Neuronal stem cell (in vitro differentiated cells): Measurements from ENCODE around the gene MALAT1.

Experiments
- DNase-seq: peaks from one replicate; pipeline ENCODE4 v3.0.0-alpha.2; 2013; ENCODE audit warnings: low spot score
- H2AFZ ChIP-seq: one replicate; pipeline ENCODE4 v1.6.1; 2013; ENCODE audit warnings: mild to moderate bottlenecking, low read length, inconsistent platforms
- H2AK5ac ChIP-seq: 2 replicates; pipeline ENCODE4 v1.6.1; 2013; ENCODE audit warnings: low read depth, mild to moderate bottlenecking, inconsistent platforms, low read length, moderate library complexity, mixed read lengths
- H2BK120ac ChIP-seq: 2 replicates; pipeline ENCODE4 v1.6.1; 2013; ENCODE audit warnings: low read depth, mild to moderate bottlenecking, inconsistent platforms, low read length, moderate library complexity, mixed read lengths
- H2BK12ac ChIP-seq: one replicate; pipeline ENCODE4 v1.6.1; 2013; ENCODE audit warnings: low read length, inconsistent platforms
- H2BK15ac ChIP-seq: 2 replicates; pipeline ENCODE4 v1.6.1; 2013; ENCODE audit warnings: mild to moderate bottlenecking, low read length, inconsistent platforms, mixed read lengths
- H2BK5ac ChIP-seq: one replicate; pipeline ENCODE4 v1.6.1; 2013; ENCODE audit warnings: inconsistent platforms, mild to moderate bottlenecking, low read length, moderate library complexity
- H3K14ac ChIP-seq: one replicate; pipeline ENCODE4 v1.6.1; 2013; ENCODE audit warnings: low read length, inconsistent platforms
- H3K18ac ChIP-seq: 2 replicates; pipeline ENCODE4 v1.6.1; 2013; ENCODE audit warnings: low read length, inconsistent platforms
- H3K23ac ChIP-seq: 2 replicates; pipeline ENCODE4 v1.6.1; 2013; ENCODE audit warnings: low read depth, mild to moderate bottlenecking, mixed read lengths, low read length, inconsistent platforms; ENCODE audit not compliant: poor library complexity
- H3K27ac ChIP-seq: replicated peaks from 3 replicates; pipeline ENCODE4 v1.5.1; 2013; ENCODE audit warnings: low read length, inconsistent platforms
- H3K27me3 ChIP-seq, 3 experiments: 2 replicates each; pipeline ENCODE4 v1.6.1; 2013; ENCODE audit warnings: low read length in 3 of 3, mild to moderate bottlenecking in 2 of 3, inconsistent platforms in 1 of 3, low read depth in 1 of 3, mixed read lengths in 1 of 3, moderate library complexity in 1 of 3; ENCODE audit not compliant: control insufficient read depth in 3 of 3, insufficient read depth in 3 of 3
- H3K36me3 ChIP-seq, 2 donors: replicated peaks in 1 of 2; 2 replicates each; pipeline ENCODE4 v1.6.1; 2013; ENCODE audit warnings: low read length in 2 of 2; ENCODE audit not compliant: control insufficient read depth in 2 of 2, insufficient read depth in 2 of 2
- H3K4ac ChIP-seq: 2 replicates; pipeline ENCODE4 v1.6.1; 2013; ENCODE audit warnings: inconsistent platforms, mild to moderate bottlenecking, low read length, moderate library complexity
- H3K4me1 ChIP-seq, 2 donors: 1 replicate in 1 of 2; 2 replicates in 1 of 2; pipeline ENCODE4 v1.6.1; 2013; ENCODE audit warnings: low read length in 2 of 2, low read depth in 1 of 2; ENCODE audit not compliant: control insufficient read depth in 2 of 2, insufficient read depth in 1 of 2
- H3K4me2 ChIP-seq: one replicate; pipeline ENCODE4 v1.6.1; 2013; ENCODE audit warnings: mild to moderate bottlenecking, low read length, inconsistent platforms; ENCODE audit not compliant: insufficient read depth, poor library complexity, severe bottlenecking
- H3K4me3 ChIP-seq, 2 donors: 2 replicates each; pipeline ENCODE4 v1.5.1; 2013; ENCODE audit warnings: low read length in 2 of 2, mild to moderate bottlenecking in 2 of 2, inconsistent platforms in 1 of 2, moderate library complexity in 1 of 2
- H3K79me1 ChIP-seq: one replicate; pipeline ENCODE4 v1.6.1; 2013; ENCODE audit warnings: low read depth, mild to moderate bottlenecking, inconsistent platforms, low read length, moderate library complexity
- H3K9ac ChIP-seq: one replicate; pipeline ENCODE4 v1.6.1; 2013; ENCODE audit warnings: mild to moderate bottlenecking, low read depth, low read length, inconsistent platforms; ENCODE audit not compliant: poor library complexity
- H3K9me3 ChIP-seq, 2 donors: replicated peaks in 1 of 2; 2 replicates each; pipeline versions ENCODE3 to v1.6.1; 2013; ENCODE audit warnings: low read length in 2 of 2, mild to moderate bottlenecking in 2 of 2, inconsistent platforms in 1 of 2, low read depth in 1 of 2, mixed read lengths in 1 of 2, moderate library complexity in 1 of 2; ENCODE audit not compliant: control insufficient read depth in 2 of 2, insufficient read depth in 1 of 2
- H4K8ac ChIP-seq: one replicate; pipeline ENCODE4 v1.6.1; 2013; ENCODE audit warnings: low read depth, mild to moderate bottlenecking, inconsistent platforms, low read length, moderate library complexity
- H4K91ac ChIP-seq: one replicate; pipeline ENCODE4 v1.6.1; 2013; ENCODE audit warnings: low read length, low read depth, mild to moderate bottlenecking, inconsistent platforms; ENCODE audit not compliant: poor library complexity
- WGBS, 2 donors: extraction: QIAGEN DNeasy Blood & Tissue Kit; methylation state at CpG; one replicate each; pipeline ENCODE4 v1.1.7; 2013; ENCODE audit warnings: missing lambda C conversion rate in 2 of 2, mixed read lengths in 1 of 2; ENCODE audit not compliant: insufficient read length in 2 of 2, insufficient replicate concordance in 1 of 2; ENCODE audit errors: extremely low coverage in 2 of 2; 5-methylcytosine and 5-hydroxymethylcytosine counted together

MALAT1 gene

DNA sequence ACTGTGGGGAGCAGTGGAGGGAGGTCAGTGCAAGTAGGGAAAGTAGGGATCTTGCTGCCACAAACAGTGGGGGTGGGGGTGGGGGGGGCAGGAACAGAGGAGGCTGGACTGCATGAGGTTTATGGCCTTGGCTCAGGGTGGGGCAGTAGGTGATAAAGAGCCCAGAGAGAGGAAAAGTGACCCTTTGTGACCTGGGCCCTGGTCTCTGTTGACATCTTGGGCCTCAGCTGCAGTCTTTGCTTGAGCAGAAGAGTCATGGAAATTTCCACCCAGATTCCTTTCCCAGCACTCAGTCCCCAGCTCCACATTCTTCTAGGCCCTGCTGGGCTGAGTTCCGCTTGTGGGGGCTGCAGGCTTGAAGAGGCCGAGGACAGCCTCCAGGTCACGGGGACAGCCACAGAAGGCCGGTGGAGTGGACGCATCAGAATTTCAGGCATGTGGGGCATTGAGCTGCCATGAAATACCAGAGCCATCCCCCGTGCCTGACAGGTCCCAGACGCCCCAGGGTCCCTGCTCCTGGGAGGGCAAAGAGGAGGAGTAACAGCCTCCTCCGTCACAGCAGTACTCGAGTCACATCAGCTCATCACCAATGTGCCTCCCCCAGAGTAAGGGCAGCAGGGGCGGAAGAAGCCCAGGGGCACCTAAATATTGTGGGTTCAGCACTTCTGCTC, 9.7 kb upstream of the MALAT1 start:
- peak; percentile 88 for DNase-seq
- Histone ChIP-seq H2AK5ac (peak overlapping the region; percentile 98), H3K4me3 (peak overlapping the region in 1 of 2 donors; percentile 46)

DNA sequence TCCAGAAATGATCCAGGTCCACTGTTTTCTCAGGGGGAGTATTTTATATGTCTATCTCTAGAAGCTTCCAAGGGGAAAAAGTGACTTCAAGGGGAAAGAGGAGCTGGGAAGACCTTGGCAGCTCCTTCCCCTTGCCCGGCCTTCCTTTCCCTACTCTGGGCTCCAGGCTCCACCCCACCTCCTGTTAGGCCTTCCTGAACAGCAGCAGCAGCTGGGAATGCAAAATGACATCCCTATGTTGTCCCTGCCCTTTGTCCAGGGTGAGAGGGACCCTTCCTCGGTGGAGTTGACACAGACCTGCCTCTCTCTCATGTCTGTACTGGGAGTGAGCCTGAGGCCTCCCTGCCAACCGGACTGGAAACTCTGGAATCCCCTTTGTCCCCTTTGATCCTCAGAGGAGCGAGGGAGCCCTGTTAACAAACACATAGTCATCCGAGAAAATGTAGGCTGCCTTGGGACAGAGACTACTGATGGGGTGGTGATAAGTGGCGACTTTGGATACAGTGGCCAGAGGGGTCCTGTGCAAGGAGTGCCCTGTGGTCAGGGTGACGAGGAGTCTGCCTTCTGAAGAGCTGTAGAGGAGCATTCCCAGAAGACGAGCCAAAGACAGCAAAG, 9.0 kb upstream of the MALAT1 start:
- Histone ChIP-seq H4K8ac (no peak overlapping the region), H3K4me1 (peaks cover 66 to 77% of the 10 kb centered on the region in 2 donors), H3K4me3 (peak overlapping the region in 1 of 2 donors; percentile 46), H2BK120ac (peak overlapping the region; percentile 52), H3K14ac (no peak overlapping the region), H2AK5ac (peak overlapping the region; percentile 98), H3K79me1 (peaks cover 4% of the 10 kb centered on the region), H3K27ac (peak overlapping the region; percentile 94), H3K9ac (peak overlapping the region; percentile 75), H2BK5ac (peak overlapping the region; percentile 92), H3K27me3 (no peaks in the 10 kb centered on the region), H2AFZ (no peak overlapping the region), H2BK12ac (peak overlapping the region; percentile 93), H3K4me2 (peak overlapping the region; percentile 35), H3K4ac (no peak overlapping the region), H3K23ac (no peak overlapping the region), H4K91ac (peak overlapping the region; percentile 69), H2BK15ac (peak overlapping the region; percentile 99), H3K9me3 (no peaks in the 10 kb centered on the region), H3K36me3 (no peaks in the 10 kb centered on the region), H3K18ac (peak overlapping the region; percentile 80)
- no peak for DNase-seq
- WGBS, 2 donors, result no CpG with 5 or more reads among the region's 8 CpGs

More for the DNA sequence above, 9.7 kb upstream of the MALAT1 start:
- H2BK15ac ChIP-seq, result peak overlapping the region; percentile 18
- WGBS, 2 donors, result no CpG with 5 or more reads among the region's 10 CpGs
- H3K27me3 ChIP-seq, result no peaks in the 10 kb centered on the region
- H3K4ac ChIP-seq, result no peak overlapping the region
- peak overlapping the region; percentile 26 for H2BK12ac ChIP-seq
- H3K14ac ChIP-seq, result no peak overlapping the region
- H3K27ac ChIP-seq, result peak overlapping the region; percentile 94
- H3K4me2 ChIP-seq, result no peak overlapping the region
- peaks cover 4% of the 10 kb centered on the region for H3K79me1 ChIP-seq
- no peak overlapping the region for H3K23ac ChIP-seq
- peak overlapping the region; percentile 92 for H3K18ac ChIP-seq
- no peaks in the 10 kb centered on the region for H3K36me3 ChIP-seq
- peak overlapping the region; percentile 17 for H2BK120ac ChIP-seq
- H3K9ac ChIP-seq, result no peak overlapping the region
- no peak overlapping the region for H4K8ac ChIP-seq
- no peaks in the 10 kb centered on the region for H3K9me3 ChIP-seq
- H2AFZ ChIP-seq, result no peak overlapping the region
- H4K91ac ChIP-seq, result no peak overlapping the region
- H3K4me1 ChIP-seq, result peaks cover 66 to 77% of the 10 kb centered on the region in 2 donors
- H2BK5ac ChIP-seq, result peak overlapping the region; percentile 92

DNA sequence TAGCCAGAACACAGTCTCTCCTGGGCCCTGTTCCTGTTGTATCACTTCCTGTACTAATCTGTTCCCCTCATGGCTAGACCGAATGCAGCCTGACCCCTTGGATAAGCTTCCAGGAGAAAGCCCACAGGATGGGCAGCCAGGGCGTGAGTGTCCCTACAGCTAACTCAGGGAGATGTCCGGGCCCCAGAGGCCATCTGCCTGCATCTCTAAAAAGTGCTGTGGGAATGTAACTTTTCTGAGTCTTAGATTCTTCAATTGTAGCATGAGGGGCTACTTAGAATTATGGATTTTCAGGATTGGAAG, 7.7 kb upstream of the MALAT1 start:
- Histone ChIP-seq H2AFZ (no peak overlapping the region), H2BK12ac (no peak overlapping the region), H3K9ac (no peak overlapping the region), H3K9me3 (no peaks in the 10 kb centered on the region), H4K91ac (no peak overlapping the region), H3K23ac (no peak overlapping the region), H3K27me3 (no peaks in the 10 kb centered on the region), H3K4me3 (no peak overlapping the region), H3K27ac (no peak overlapping the region), H4K8ac (no peak overlapping the region), H3K4ac (no peak overlapping the region), H3K36me3 (no peaks in the 10 kb centered on the region), H3K4me1 (peaks cover 60 to 70% of the 10 kb centered on the region in 2 donors), H2BK5ac (no peak overlapping the region), H2BK15ac (peak overlapping the region; percentile 6), H2BK120ac (no peak overlapping the region), H3K79me1 (peaks cover 4% of the 10 kb centered on the region), H3K18ac (no peak overlapping the region), H3K4me2 (no peak overlapping the region), H2AK5ac (no peak overlapping the region), H3K14ac (no peak overlapping the region)
- WGBS, 2 donors, result no CpG with 5 or more reads among the region's 3 CpGs
- no peak for DNase-seq

DNA sequence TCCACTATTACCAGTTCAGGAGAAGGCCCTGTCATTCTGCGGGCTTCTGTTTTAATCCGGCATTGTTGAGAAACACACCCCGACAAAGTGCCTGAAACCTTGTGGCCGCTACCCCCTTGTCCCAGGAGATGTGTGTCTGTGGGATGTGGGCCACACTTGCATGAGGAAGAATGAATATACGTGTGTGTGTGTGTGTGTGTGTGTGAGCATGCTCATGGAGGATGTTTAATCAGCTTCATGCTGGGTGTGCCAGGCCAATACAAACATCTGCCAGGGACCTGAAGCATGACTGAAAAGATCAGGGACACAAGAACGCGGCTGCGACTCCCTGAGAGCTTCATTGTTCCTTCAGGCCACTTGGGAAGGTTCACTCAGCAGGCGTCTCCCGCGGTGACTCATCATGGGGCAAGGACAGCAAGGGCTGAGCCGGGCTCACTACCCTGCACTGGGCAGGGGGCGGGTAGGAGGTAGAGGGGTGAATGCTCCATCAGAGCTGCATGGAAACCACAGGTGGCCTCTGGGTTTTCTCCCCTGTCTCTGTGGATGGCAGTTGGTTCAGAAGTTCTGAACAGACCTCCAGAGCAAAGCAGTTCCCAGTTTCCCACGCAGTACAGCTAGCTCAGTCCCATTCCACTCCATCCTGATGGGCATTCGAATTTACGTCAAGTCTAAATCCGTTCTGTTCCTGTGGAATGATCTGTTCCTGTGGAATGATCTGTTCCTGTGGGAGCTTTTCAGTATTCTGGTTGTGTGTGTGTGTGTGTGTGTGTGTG, 7.0 kb upstream of the MALAT1 start:
- Histone ChIP-seq H2BK15ac (no peak overlapping the region), H3K36me3 (no peaks in the 10 kb centered on the region), H3K27me3 (no peaks in the 10 kb centered on the region), H3K14ac (no peak overlapping the region), H2BK120ac (no peak overlapping the region), H3K18ac (no peak overlapping the region), H2AK5ac (no peak overlapping the region), H2BK12ac (no peak overlapping the region), H3K4me3 (no peak overlapping the region), H3K79me1 (peaks cover 1% of the 10 kb centered on the region), H3K4me2 (no peak overlapping the region), H3K27ac (peak overlapping the region; percentile 35), H2BK5ac (no peak overlapping the region), H4K8ac (no peak overlapping the region), H4K91ac (no peak overlapping the region), H2AFZ (no peak overlapping the region), H3K9me3 (no peaks in the 10 kb centered on the region), H3K9ac (no peak overlapping the region), H3K4ac (no peak overlapping the region), H3K4me1 (peaks cover 59 to 71% of the 10 kb centered on the region in 2 donors), H3K23ac (no peak overlapping the region)
- DNase-seq, result no peak
- WGBS, 2 donors, result no CpG with 5 or more reads among the region's 17 CpGs
